EL (cell line): ENCODE data around the gene ATF6.

Source experiments
- DNase-seq: peaks from one replicate; pipeline ENCODE4 v3.0.0-alpha.2; 2016

ATF6 gene

DNA sequence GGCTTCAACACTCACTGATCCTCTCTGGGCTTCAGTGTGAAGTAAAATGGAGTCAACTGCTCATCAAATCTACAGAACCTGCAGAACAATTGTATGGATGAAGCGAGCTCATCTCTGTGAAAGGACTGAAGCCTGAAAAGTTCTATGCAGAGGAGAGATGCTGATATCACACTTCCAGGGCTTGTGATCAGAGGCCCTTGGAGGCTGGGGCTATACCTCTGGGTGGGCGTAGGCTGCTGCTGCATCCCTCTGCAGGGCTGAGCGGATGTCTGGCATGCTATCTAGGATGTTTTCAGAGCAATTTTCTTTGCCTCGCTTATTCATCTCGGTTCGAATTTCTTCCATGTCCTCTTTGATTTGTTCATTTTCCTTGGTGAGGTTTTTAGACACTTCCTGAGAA lies 240.0 kb downstream of the ATF6 start:
- DNase-seq = no peak

DNA sequence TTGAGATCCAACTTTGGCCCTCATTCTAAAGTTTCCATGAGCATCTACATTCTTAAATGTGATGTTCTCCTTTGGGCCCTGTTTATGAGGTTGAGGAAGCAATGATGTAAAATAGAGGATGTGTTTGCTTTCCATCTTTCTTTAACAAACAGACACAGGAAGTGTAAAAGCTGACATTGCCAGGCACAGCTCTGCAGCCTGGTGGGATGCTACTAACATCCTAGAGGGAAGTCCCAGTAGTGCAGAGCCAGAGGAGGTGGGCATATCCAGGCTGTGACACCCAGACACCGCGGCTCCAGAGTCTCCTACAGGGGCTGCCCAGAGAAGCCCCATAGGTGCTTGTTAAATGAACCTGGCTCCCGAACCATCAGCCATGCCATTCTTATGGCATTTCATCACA lies 241.3 kb downstream of the ATF6 start:
- no peak for DNase-seq

DNA sequence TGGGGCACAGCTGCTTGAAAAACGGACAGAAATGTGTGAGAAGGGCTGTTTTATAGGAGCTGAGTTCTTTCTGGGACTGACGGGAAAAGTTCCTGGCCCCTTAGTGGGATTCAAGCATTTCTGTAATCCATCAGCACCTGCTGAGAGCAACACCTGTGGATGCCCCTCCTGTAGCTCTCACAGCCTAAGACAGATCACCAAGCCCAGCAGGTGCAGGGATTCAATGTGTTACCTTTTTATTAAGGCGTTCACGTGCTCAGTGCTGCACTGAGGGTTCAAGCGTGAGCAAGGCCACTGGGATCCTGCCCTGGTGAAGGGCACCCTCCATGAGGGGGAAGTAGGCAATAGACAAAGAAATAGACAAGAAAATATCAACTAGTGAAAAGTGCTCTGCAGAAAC lies 242.7 kb downstream of the ATF6 start:
- no peak for DNase-seq

DNA sequence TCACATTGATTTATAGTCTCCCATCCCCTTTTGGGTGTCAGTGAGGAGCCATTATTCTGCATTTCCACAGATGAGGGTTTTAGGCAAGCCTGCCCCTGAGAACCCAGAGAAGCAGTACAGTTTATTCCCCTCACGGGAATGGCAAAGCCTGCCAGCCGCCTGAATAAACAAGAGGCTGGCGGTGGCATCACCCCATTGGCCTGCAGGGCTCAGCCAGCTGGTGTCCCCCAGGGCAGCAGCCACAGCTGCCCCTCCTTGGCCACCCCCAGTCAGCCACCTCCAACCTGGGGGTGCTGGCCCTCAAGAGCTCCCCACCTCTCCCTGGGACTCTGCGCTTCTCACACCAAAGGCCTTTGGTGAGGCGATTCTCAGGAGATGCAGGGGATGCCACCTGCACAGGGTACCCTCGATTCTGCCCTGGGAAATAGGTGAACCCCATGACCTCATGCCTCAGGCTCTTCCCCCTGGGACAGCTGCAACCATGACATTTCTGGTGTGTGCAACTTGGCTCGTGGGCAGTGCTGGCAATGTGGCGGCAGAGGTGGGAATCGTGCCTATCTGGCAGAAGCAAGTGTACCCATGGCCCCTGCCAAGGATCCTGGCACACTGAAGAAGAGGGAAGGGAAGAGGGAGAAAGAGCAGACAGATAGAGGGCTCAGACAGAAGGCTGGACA lies 243.5 kb downstream of the ATF6 start:
- no peak for DNase-seq

DNA sequence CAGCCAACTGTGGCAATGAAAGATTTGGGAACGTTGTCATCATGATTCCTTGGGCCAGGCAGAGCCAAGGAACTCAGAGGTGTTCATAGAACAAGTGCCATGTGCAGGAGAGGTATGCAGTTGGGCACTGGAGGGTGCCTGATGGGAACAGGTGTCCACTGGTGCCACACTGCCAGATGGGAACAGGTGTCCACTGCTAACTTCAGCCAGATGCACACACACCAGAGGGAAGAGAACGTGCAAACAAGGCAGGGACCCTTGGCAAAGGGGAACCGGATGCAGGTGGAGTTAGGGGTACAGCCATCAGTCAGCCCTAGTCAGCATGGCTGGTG lies 244.0 kb downstream of the ATF6 start:
- DNase-seq = no peak

DNA sequence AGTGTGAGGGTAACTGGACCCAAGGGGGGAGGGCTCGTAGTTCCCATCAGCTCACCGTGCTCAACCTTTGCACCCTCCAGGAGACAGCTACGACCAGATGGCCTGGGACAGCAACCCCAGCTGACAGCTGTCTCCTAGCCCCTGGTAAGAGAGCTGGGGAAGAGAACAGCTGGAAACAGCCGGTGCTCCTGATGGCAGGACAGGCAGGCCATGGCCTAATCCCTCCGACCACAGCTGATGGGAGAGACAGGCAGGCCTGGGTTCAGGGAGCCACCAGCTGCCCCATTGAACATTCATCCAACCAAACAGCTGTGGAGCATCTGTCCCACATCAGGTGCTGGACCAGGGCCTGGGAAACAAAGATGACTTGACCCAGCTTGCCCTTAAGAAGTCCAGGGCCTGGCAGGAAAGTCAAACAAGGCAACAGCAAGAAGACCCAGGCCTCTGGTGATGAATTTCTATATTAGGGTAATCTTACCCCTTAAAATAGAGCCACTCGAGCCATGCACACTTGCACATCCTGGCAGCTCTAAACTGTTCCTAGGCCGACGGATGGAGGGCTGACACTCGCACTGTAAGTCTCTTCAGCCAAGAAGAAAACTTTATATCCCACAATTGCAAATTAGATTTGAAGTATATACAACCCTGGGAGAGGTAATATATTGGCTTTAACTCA lies 245.4 kb downstream of the ATF6 start:
- no peak for DNase-seq

DNA sequence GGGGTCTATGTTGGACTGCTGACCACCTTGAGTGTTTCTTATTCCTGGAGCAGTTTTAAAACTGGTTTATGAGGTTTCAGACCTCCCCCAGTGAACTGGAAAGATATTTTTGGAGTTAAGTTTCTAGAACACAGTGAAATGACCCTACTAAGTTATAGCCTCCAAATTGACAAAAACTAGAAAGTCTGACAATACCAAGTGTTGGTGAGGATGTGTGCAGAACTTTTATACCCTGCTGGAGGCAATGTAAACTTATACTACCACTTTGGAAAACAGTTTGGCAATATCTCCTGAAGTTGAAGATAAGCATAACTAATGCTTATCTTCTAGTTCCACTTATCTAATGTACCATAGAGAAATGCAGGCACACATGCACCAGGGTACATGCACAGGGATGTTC lies 247.2 kb downstream of the ATF6 start:
- DNase-seq = no peak
